Stimulated activated CD4-positive, alpha-beta T cell treated with anti-CD3 and anti-CD28 coated beads, TNF-alpha, amount 100 ng/mL, for 1 hour (primary cell): ENCODE measurements around the gene PYY.
"Not testable (repeated sequence)": the region's sequence is repeated elsewhere in the genome, so short reads cannot be mapped to it uniquely, and the experiment has no call there.

Experiments used
- DNase-seq, 3 donors: peaks; one replicate each; pipeline ENCODE4 v3.0.0-alpha.2; 2020; ENCODE audit warnings: low read depth in 3 of 3, low spot score in 1 of 3

PYY gene

GRCh38 chr17:43953746-43954145, at the start of gene PYY:
Gene PYY, minus strand, starts transcription at chr17:43953940. Its CDS starts 457 bp downstream, at chr17:43953483.
- DNase-seq: no peak

GRCh38 chr17:44002141-44002848, 48.6 kb upstream of the PYY start:
- DNase-seq: no peak

GRCh38 chr17:44001461-44001920, 47.8 kb upstream of the PYY start:
- no peak for DNase-seq

GRCh38 chr17:44000871-44001460, 47.2 kb upstream of the PYY start:
- no peak for DNase-seq

- no peak for DNase-seq
Observed at GRCh38 chr17:44000141-44000860, 46.6 kb upstream of the PYY start.

GRCh38 chr17:43999024-43999423, 45.3 kb upstream of the PYY start:
- DNase-seq: no peak

GRCh38 chr17:43998552-43998951, 44.8 kb upstream of the PYY start:
- no peak for DNase-seq

GRCh38 chr17:43997180-43997579, 43.4 kb upstream of the PYY start:
- not testable (repeated sequence) for DNase-seq

- no peak for DNase-seq
Observed at GRCh38 chr17:43995150-43995471, 41.4 kb upstream of the PYY start.

GRCh38 chr17:43994272-43995149, 40.8 kb upstream of the PYY start:
- peak; percentile 30 to 55 (median 35) for DNase-seq

- no peak for DNase-seq
Observed at GRCh38 chr17:43992641-43993040, 38.9 kb upstream of the PYY start.

GRCh38 chr17:43988301-43988700, 34.6 kb upstream of the PYY start:
- DNase-seq: no peak

GRCh38 chr17:43987131-43988021, 33.6 kb upstream of the PYY start:
- DNase-seq: no peak

GRCh38 chr17:43986225-43986981, 32.7 kb upstream of the PYY start:
- DNase-seq: no peak

- DNase-seq: no peak
Observed at GRCh38 chr17:43984521-43984920, 30.8 kb upstream of the PYY start.

- DNase-seq: no peak
Observed at GRCh38 chr17:43983515-43984411, 30.0 kb upstream of the PYY start.

- DNase-seq: no peak
Observed at GRCh38 chr17:43983196-43983514, 29.4 kb upstream of the PYY start.

GRCh38 chr17:43982171-43982570, 28.4 kb upstream of the PYY start:
- no peak for DNase-seq

- DNase-seq: no peak
Observed at GRCh38 chr17:43979671-43980070, 25.9 kb upstream of the PYY start.
